OCI-LY1 (cell line): ENCODE results near the gene RGS19.

Source experiments
- H2AFZ ChIP-seq: fragments of 200-600 bp; sonication (generic), shearing (Covaris generic); 2 replicates; pipeline ENCODE4 v1.6.0; 2014; ENCODE audit warnings: antibody characterized with exemption, mild to moderate bottlenecking, low read length
- H3F3A ChIP-seq: fragments of 200-600 bp; sonication (generic), shearing (Covaris generic); 2 replicates; pipeline ENCODE4 v1.6.0; 2014; ENCODE audit warnings: mild to moderate bottlenecking, antibody characterized with exemption, low read length, moderate library complexity; ENCODE audit not compliant: insufficient read depth
- H3K27ac ChIP-seq: fragments of 200-600 bp; sonication (generic); 2 replicates; pipeline ENCODE4 v1.5.1; 2014; ENCODE audit warnings: low read length, mixed run types, mild to moderate bottlenecking, low read depth; ENCODE audit not compliant: poor library complexity, severe bottlenecking
- H3K27me3 ChIP-seq: fragments of 200-600 bp; sonication (generic); 2 replicates; pipeline ENCODE4 v1.6.0; 2014; ENCODE audit warnings: antibody characterized with exemption, mild to moderate bottlenecking, low read length, moderate library complexity; ENCODE audit not compliant: insufficient read depth
- H3K36me3 ChIP-seq: fragments of 200-600 bp; sonication (generic); 2 replicates; pipeline ENCODE4 v1.6.1; 2014; ENCODE audit warnings: mild to moderate bottlenecking, antibody characterized with exemption, low read length, moderate library complexity, mixed read lengths; ENCODE audit not compliant: insufficient read depth
- H3K4me1 ChIP-seq: fragments of 200-600 bp; sonication (generic); 2 replicates; pipeline ENCODE4 v1.5.1; 2014; ENCODE audit warnings: mild to moderate bottlenecking, low read length, moderate library complexity; ENCODE audit not compliant: insufficient read depth, severe bottlenecking
- H3K4me2 ChIP-seq: fragments of 200-600 bp; sonication (generic), shearing (Covaris generic); 2 replicates; pipeline ENCODE4 v1.6.1; 2014; ENCODE audit warnings: low read length
- H3K4me3 ChIP-seq: fragments of 200-600 bp; sonication (generic); 2 replicates; pipeline ENCODE4 v1.5.1; 2014; ENCODE audit warnings: low read length, low read depth, mild to moderate bottlenecking, mixed read lengths; ENCODE audit not compliant: poor library complexity, severe bottlenecking
- H3K79me2 ChIP-seq: fragments of 200-600 bp; shearing (Covaris generic); 2 replicates; pipeline ENCODE4 v1.6.1; 2016; ENCODE audit warnings: mixed run types, low read length, mixed read lengths; ENCODE audit not compliant: insufficient read depth
- H3K9ac ChIP-seq: fragments of 200-600 bp; sonication (generic), shearing (Covaris generic); 2 replicates; pipeline ENCODE4 v1.6.1; 2014; ENCODE audit warnings: mild to moderate bottlenecking, low read length, mixed read lengths
- H3K9me2 ChIP-seq: fragments of 200-600 bp; sonication (generic), shearing (Covaris generic); 2 replicates; pipeline ENCODE4 v1.6.1; 2014; ENCODE audit warnings: low read depth, mild to moderate bottlenecking, low read length, mixed read lengths
- H3K9me3 ChIP-seq: fragments of 200-600 bp; shearing (Covaris generic); 2 replicates; pipeline ENCODE4 v1.6.1; 2014; ENCODE audit warnings: low read length, mixed read lengths
- H4K20me1 ChIP-seq: fragments of 200-600 bp; sonication (generic), shearing (Covaris generic); 2 replicates; pipeline ENCODE4 v1.6.0; 2016; ENCODE audit warnings: mild to moderate bottlenecking, low read length; ENCODE audit not compliant: insufficient read depth
- CTCF ChIP-seq: fragments of 200-600 bp; sonication (generic), shearing (Covaris generic); IDR thresholded peaks from 2 replicates; pipeline ENCODE4 v1.5.1; 2017; ENCODE audit warnings: mild to moderate bottlenecking, antibody characterized with exemption, low read length, moderate library complexity, mixed read lengths
- EZH2 ChIP-seq: fragments of 200-600 bp; sonication (generic), shearing (Covaris generic); IDR thresholded peaks from 2 replicates; pipeline ENCODE4 v1.8.0; 2017; ENCODE audit warnings: borderline replicate concordance, mixed run types, mild to moderate bottlenecking, antibody characterized with exemption, low read length, moderate library complexity, mixed read lengths

The RGS19 gene

GRCh38 chr20:64055893-64056638, 23.3 kb downstream of the RGS19 start:
- Histone ChIP-seq H3F3A (no peaks in the 10 kb centered on the region), H3K27me3 (peaks cover 21% of the 10 kb centered on the region), H4K20me1 (no peaks in the 10 kb centered on the region), H3K27ac (no peak overlapping the region), H3K4me2 (no peak overlapping the region), H3K9me3 (no peaks in the 10 kb centered on the region), H3K9ac (no peak overlapping the region), H3K79me2 (no peaks in the 10 kb centered on the region), H2AFZ (no peak overlapping the region), H3K4me3 (no peak overlapping the region), H3K36me3 (no peaks in the 10 kb centered on the region), H3K4me1 (peaks cover 15% of the 10 kb centered on the region), H3K9me2 (no peaks in the 10 kb centered on the region)
- no peak for TF ChIP-seq EZH2
- TF ChIP-seq CTCF, result no peak

- Histone ChIP-seq H3K36me3 (no peaks in the 10 kb centered on the region), H4K20me1 (no peaks in the 10 kb centered on the region), H3K79me2 (no peaks in the 10 kb centered on the region), H3K4me1 (peaks cover 15% of the 10 kb centered on the region), H2AFZ (no peak overlapping the region), H3K9me3 (no peaks in the 10 kb centered on the region), H3K9ac (no peak overlapping the region), H3K27ac (no peak overlapping the region), H3K4me3 (no peak overlapping the region), H3K27me3 (peaks cover 21% of the 10 kb centered on the region), H3K9me2 (no peaks in the 10 kb centered on the region), H3F3A (no peaks in the 10 kb centered on the region), H3K4me2 (no peak overlapping the region)
- TF ChIP-seq CTCF (no peak), EZH2 (no peak)
Measured at GRCh38 chr20:64055396-64055892, 23.9 kb downstream of the RGS19 start.

GRCh38 chr20:64053841-64054661, 25.3 kb downstream of the RGS19 start:
- Histone ChIP-seq H3K9ac (no peak overlapping the region), H3K9me3 (no peaks in the 10 kb centered on the region), H3K27me3 (peaks cover 21% of the 10 kb centered on the region), H3K9me2 (no peaks in the 10 kb centered on the region), H3K27ac (no peak overlapping the region), H3F3A (no peaks in the 10 kb centered on the region), H2AFZ (no peak overlapping the region), H3K4me3 (no peak overlapping the region), H3K4me2 (no peak overlapping the region), H3K36me3 (no peaks in the 10 kb centered on the region), H3K79me2 (no peaks in the 10 kb centered on the region), H4K20me1 (no peaks in the 10 kb centered on the region), H3K4me1 (peaks cover 15% of the 10 kb centered on the region)
- TF ChIP-seq EZH2, result no peak
- peak; percentile 30; the same call in 1 of the 2 replicates for TF ChIP-seq CTCF
